SH-SY5Y (cell line): ENCODE results near the gene FNBP1L.

ENCODE experiments used
- GATA2 ChIP-seq: IDR thresholded peaks from 2 replicates; pipeline ENCODE4 v1.6.1; 2011; ENCODE audit warnings: mild to moderate bottlenecking, low read depth, low read length
- GATA3 ChIP-seq: IDR thresholded peaks from 2 replicates; pipeline ENCODE4 v1.6.1; 2011; ENCODE audit warnings: low read depth, mild to moderate bottlenecking, low read length, moderate library complexity

- no peak for TF ChIP-seq GATA3
- TF ChIP-seq GATA2: no peak
Observed at GRCh38 chr1:93440706-93441105, 7.2 kb upstream of the FNBP1L start.
